Upper lobe of left lung (tissue), 4 donors: ENCODE measurements around the gene MRPL14.

Experiments
- CTCF ChIP-seq, 6 experiments: fragments of 450-650 bp in 4 of 6; fragments of 200-600 bp in 2 of 6; sonication (generic) in 2 of 6; IDR thresholded peaks; one replicate each; pipeline ENCODE4 v1.5.1; 2016 to 2019; ENCODE audit warnings: antibody characterized with exemption in 6 of 6
- POLR2A ChIP-seq, 4 donors: fragments of 450-650 bp; IDR thresholded peaks; one replicate each; pipeline ENCODE4 v1.5.1; 2016 to 2017; ENCODE audit warnings: antibody characterized with exemption in 4 of 4, mild to moderate bottlenecking in 2 of 4
- POLR2AphosphoS5 ChIP-seq, 2 donors: sonication (generic); formaldehyde crosslinking; IDR thresholded peaks; one replicate each; pipeline ENCODE4 v1.5.1; 2017; ENCODE audit warnings: antibody characterized with exemption in 2 of 2

GRCh38 chr6:44109212-44109611, 18.0 kb downstream of the MRPL14 start:
- no peak for TF ChIP-seq CTCF (IDR thresholded peaks at IDR 0.05)
- no peak for TF ChIP-seq POLR2A (IDR thresholded peaks at IDR 0.05)
- TF ChIP-seq POLR2AphosphoS5 (IDR thresholded peaks at IDR 0.05), result no peak
